Measurements from ENCODE around the gene MAP1LC3A. TPM values are rescaled to one million over a fixed set of nuclear protein-coding genes. Genes with fewer than 3 reads are reported as not detected.

The MAP1LC3A gene
- total RNA-seq, 1 experiment from 2014 or later, result not detected

- DNase-seq, result no peak
- POLR2A ChIA-PET (ENCODE audit: unreplicated experiment), result no interaction called here
These were observed 11.1 kb downstream of the MAP1LC3A start for GRCh38 chr20:34569598-34569997.

GRCh38 chr20:34570859-34571306 is 12.4 kb downstream of the MAP1LC3A start:
- intact Hi-C loops (cut with micrococcal nuclease; ENCODE audit: unreplicated experiment), result no loop called here

More at GRCh38 chr20:34569598-34569997, 11.1 kb downstream of the MAP1LC3A start:
- H2AFZ ChIP-seq, result no peak overlapping the region
- no TSS peak for BruUV-seq (replicated peaks)
- H3F3A ChIP-seq (ENCODE audit: insufficient read depth, low read depth), result no peaks in the 10 kb centered on the region; the same call in 1 of the 2 replicates
- H3K27ac ChIP-seq, result no peak overlapping the region
- no peaks in the 10 kb centered on the region for H3K36me3 ChIP-seq (ENCODE audit: low read depth)
- no peak overlapping the region for H3K4me3 ChIP-seq
- H4K20me1 ChIP-seq (ENCODE audit: insufficient read depth), result no peaks in the 10 kb centered on the region
- intact Hi-C loops (cut with micrococcal nuclease; ENCODE audit: unreplicated experiment), result no loop called here
- no peaks in the 10 kb centered on the region for H3K27me3 ChIP-seq (ENCODE audit: insufficient read depth, low read depth)
- no peaks in the 10 kb centered on the region for H3K9me3 ChIP-seq (ENCODE audit: insufficient read depth, low read depth)
- no peaks in the 10 kb centered on the region for H3K4me1 ChIP-seq (replicated peaks; ENCODE audit: insufficient read depth)
- CTCF ChIA-PET, result no interaction called here
- TF ChIP-seq CTCF (conservative IDR thresholded peaks at IDR 0.05) (no peak), EZH2 (IDR thresholded peaks at IDR 0.05; ENCODE audit: low read depth) (no peak)
- H3K4me2 ChIP-seq, result no peak overlapping the region
- no peaks in the 10 kb centered on the region for H3K79me2 ChIP-seq (ENCODE audit: low read depth)
- H3K9me2 ChIP-seq (ENCODE audit: insufficient read depth), result no peaks in the 10 kb centered on the region

GRCh38 chr20:34571753-34572152 is 13.2 kb downstream of the MAP1LC3A start:
- no peak overlapping the region for H3K4me2 ChIP-seq
- ChIA-PET POLR2A (ENCODE audit: unreplicated experiment) (no interaction called here), CTCF (no interaction called here)
- no peaks in the 10 kb centered on the region for H3K79me2 ChIP-seq (ENCODE audit: low read depth)
- H3K4me1 ChIP-seq (replicated peaks; ENCODE audit: insufficient read depth), result no peaks in the 10 kb centered on the region
- no peaks in the 10 kb centered on the region for H3K9me2 ChIP-seq (ENCODE audit: insufficient read depth)
- no peaks in the 10 kb centered on the region for H4K20me1 ChIP-seq (ENCODE audit: insufficient read depth)
- no peaks in the 10 kb centered on the region for H3K9me3 ChIP-seq (ENCODE audit: insufficient read depth, low read depth)
- no peak for TF ChIP-seq EZH2 (IDR thresholded peaks at IDR 0.05; ENCODE audit: low read depth)
- TF ChIP-seq CTCF (conservative IDR thresholded peaks at IDR 0.05), result no peak
- H3K27ac ChIP-seq, result no peak overlapping the region
- no peaks in the 10 kb centered on the region for H3K36me3 ChIP-seq (ENCODE audit: low read depth)
- no TSS peak for BruUV-seq (replicated peaks)
- intact Hi-C loops (cut with micrococcal nuclease; ENCODE audit: unreplicated experiment), result no loop called here
- no peaks in the 10 kb centered on the region for H3K27me3 ChIP-seq (ENCODE audit: insufficient read depth, low read depth)
- no peaks in the 10 kb centered on the region; the same call in 1 of the 2 replicates for H3F3A ChIP-seq (ENCODE audit: insufficient read depth, low read depth)
- no peak overlapping the region for H2AFZ ChIP-seq
- no peak overlapping the region for H3K4me3 ChIP-seq
- DNase-seq, result no peak

More at GRCh38 chr20:34570859-34571306, 12.4 kb downstream of the MAP1LC3A start:
- Histone ChIP-seq H3K27ac (no peak overlapping the region), H3K9me3 (ENCODE audit: insufficient read depth, low read depth) (no peaks in the 10 kb centered on the region), H3K79me2 (ENCODE audit: low read depth) (no peaks in the 10 kb centered on the region), H2AFZ (no peak overlapping the region), H3K4me3 (no peak overlapping the region), H3F3A (ENCODE audit: insufficient read depth, low read depth) (no peaks in the 10 kb centered on the region; the same call in 1 of the 2 replicates), H3K27me3 (ENCODE audit: insufficient read depth, low read depth) (no peaks in the 10 kb centered on the region), H3K9me2 (ENCODE audit: insufficient read depth) (no peaks in the 10 kb centered on the region), H4K20me1 (ENCODE audit: insufficient read depth) (no peaks in the 10 kb centered on the region), H3K36me3 (ENCODE audit: low read depth) (no peaks in the 10 kb centered on the region), H3K4me2 (no peak overlapping the region), H3K4me1 (replicated peaks; ENCODE audit: insufficient read depth) (no peaks in the 10 kb centered on the region)
- ChIA-PET POLR2A (ENCODE audit: unreplicated experiment) (interaction anchor here (0.6 kb wide), 1 partner anchor 10 kb away, joined by 3 read pairs; no protein-coding TSS in a partner anchor), CTCF (interaction anchor here (0.5 kb wide), 1 partner anchor 26 kb away, joined by 4 read pairs; no protein-coding TSS in a partner anchor)
- no peak for DNase-seq
- TF ChIP-seq CTCF (conservative IDR thresholded peaks at IDR 0.05), result no peak
- no peak for TF ChIP-seq EZH2 (IDR thresholded peaks at IDR 0.05; ENCODE audit: low read depth)
- no TSS peak for BruUV-seq (replicated peaks)

Measured in PC-9 (cell line).